ENCODE results near the gene FAM98B. TPM values are rescaled to one million over a fixed set of nuclear protein-coding genes. Genes with fewer than 3 reads are reported as not detected.

The FAM98B gene
- total and polyA plus RNA-seq, 10 donors, result 5.7 to 32.3 (median 16.4) TPM

DNA sequence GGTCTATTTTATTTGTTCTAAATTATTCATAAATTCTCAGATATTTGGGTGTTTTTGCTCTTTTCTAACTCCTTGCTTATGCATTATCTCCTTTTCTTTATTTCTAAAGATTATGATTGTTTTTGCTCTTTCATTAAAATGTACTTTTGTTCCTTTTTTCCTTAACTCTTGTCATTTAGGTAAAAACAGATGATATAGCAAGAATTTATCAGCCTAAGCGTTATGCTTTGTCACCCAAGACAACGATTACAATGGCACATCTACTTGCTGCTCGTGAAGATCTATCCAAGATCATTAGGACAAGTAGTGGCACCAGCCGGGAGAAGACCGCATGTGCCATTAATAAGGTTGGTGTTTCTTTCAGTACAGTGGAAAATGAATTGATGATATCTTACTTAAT, 27.2 kb downstream of the FAM98B start:
- no peak for DNase-seq
- H3K9me3 ChIP-seq, result no peaks in the 10 kb centered on the region
- peaks cover 0 to 15% (median 0%) of the 10 kb centered on the region in 6 donors for H3K4me1 ChIP-seq
- TF ChIP-seq POLR2A (IDR thresholded peaks at IDR 0.05) (no peak), POLR2AphosphoS5 (IDR thresholded peaks at IDR 0.05) (no peak)
- TF ChIP-seq, protein P1, sequence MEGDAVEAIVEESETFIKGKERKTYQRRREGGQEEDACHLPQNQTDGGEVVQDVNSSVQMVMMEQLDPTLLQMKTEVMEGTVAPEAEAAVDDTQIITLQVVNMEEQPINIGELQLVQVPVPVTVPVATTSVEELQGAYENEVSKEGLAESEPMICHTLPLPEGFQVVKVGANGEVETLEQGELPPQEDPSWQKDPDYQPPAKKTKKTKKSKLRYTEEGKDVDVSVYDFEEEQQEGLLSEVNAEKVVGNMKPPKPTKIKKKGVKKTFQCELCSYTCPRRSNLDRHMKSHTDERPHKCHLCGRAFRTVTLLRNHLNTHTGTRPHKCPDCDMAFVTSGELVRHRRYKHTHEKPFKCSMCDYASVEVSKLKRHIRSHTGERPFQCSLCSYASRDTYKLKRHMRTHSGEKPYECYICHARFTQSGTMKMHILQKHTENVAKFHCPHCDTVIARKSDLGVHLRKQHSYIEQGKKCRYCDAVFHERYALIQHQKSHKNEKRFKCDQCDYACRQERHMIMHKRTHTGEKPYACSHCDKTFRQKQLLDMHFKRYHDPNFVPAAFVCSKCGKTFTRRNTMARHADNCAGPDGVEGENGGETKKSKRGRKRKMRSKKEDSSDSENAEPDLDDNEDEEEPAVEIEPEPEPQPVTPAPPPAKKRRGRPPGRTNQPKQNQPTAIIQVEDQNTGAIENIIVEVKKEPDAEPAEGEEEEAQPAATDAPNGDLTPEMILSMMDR (IDR thresholded peaks at IDR 0.05 in 8 of 11, conservative IDR thresholded peaks at IDR 0.05 in 3 of 11), result no peak
- intact Hi-C loops (cut with DNase I; ENCODE audit: low total_unique reads), result no loop called here
- H3K27me3 ChIP-seq (replicated peaks in 1 of 7), result no peaks in the 10 kb centered on the region
- H3K27ac ChIP-seq, result no peak overlapping the region
- WGBS, 5 donors, result 93 to 98% (median 95%) methylated on average over 5 of the region's 5 CpGs
- H3K4me3 ChIP-seq, result no peak overlapping the region
- H3K36me3 ChIP-seq, result peaks cover 0 to 72% (median 16%) of the 10 kb centered on the region in 6 donors

DNA sequence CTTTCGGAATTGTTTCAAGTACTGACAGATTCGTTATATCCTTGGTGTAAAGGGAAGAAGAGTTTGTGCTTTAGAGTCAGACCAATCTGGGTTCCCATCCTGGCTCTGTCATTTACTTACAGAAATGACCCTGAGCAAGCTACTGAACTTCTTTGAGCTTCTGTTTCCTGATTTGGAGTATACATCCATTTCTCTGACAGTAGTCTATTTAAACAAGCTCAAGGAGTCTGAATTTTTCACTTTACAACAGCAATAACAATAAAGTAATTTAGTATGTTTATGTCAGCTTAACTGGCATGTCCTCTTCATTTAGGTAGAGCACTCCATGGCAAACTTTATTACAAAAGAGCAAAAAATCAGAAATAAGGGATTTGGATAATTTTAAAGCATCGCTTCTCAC, 27.8 kb downstream of the FAM98B start:
- intact Hi-C loops (cut with DNase I; ENCODE audit: low total_unique reads), result no loop called here
- H3K36me3 ChIP-seq, result peaks cover 0 to 72% (median 14%) of the 10 kb centered on the region in 6 donors
- H3K27me3 ChIP-seq (replicated peaks in 1 of 7), result no peaks in the 10 kb centered on the region
- 97 to 98% (median 98%) methylated on average over 3 of the region's 3 CpGs for WGBS, 5 donors
- no peak for DNase-seq
- peaks cover 0 to 15% (median 0%) of the 10 kb centered on the region in 6 donors for H3K4me1 ChIP-seq
- no peak overlapping the region for H3K4me3 ChIP-seq
- H3K27ac ChIP-seq, result no peak overlapping the region
- no peak for TF ChIP-seq POLR2AphosphoS5 (IDR thresholded peaks at IDR 0.05)
- no peak for TF ChIP-seq POLR2A (IDR thresholded peaks at IDR 0.05)
- TF ChIP-seq, protein P1 (IDR thresholded peaks at IDR 0.05 in 8 of 11, conservative IDR thresholded peaks at IDR 0.05 in 3 of 11), result no peak
- no peaks in the 10 kb centered on the region for H3K9me3 ChIP-seq

GRCh38 chr15:38482572-38482971, 28.6 kb downstream of the FAM98B start:
- peaks cover 0 to 15% (median 0%) of the 10 kb centered on the region in 6 donors for H3K4me1 ChIP-seq
- no peak for DNase-seq
- peaks cover 0 to 72% (median 11%) of the 10 kb centered on the region in 6 donors for H3K36me3 ChIP-seq
- intact Hi-C loops (cut with DNase I; ENCODE audit: low total_unique reads), result no loop called here
- H3K9me3 ChIP-seq, result no peaks in the 10 kb centered on the region
- H3K4me3 ChIP-seq, result no peak overlapping the region
- H3K27me3 ChIP-seq (replicated peaks in 1 of 7), result no peaks in the 10 kb centered on the region
- no peak overlapping the region for H3K27ac ChIP-seq
- TF ChIP-seq POLR2A (IDR thresholded peaks at IDR 0.05) (no peak), POLR2AphosphoS5 (IDR thresholded peaks at IDR 0.05) (no peak)

GRCh38 chr15:38486936-38487335, 33.0 kb downstream of the FAM98B start:
- no peak for DNase-seq
- peaks cover 0 to 7% (median 0%) of the 10 kb centered on the region in 6 donors for H3K4me1 ChIP-seq
- no peaks in the 10 kb centered on the region for H3K9me3 ChIP-seq
- no peak overlapping the region for H3K4me3 ChIP-seq
- no peak overlapping the region for H3K27ac ChIP-seq
- H3K27me3 ChIP-seq (replicated peaks in 1 of 7), result no peaks in the 10 kb centered on the region
- intact Hi-C loops (cut with DNase I; ENCODE audit: low total_unique reads), result no loop called here
- WGBS, 5 donors, result 60 to 70% (median 70%) methylated on average over 2 of the region's 2 CpGs
- peaks cover 0 to 85% (median 18%) of the 10 kb centered on the region in 6 donors for H3K36me3 ChIP-seq
- no peak for TF ChIP-seq POLR2AphosphoS5 (IDR thresholded peaks at IDR 0.05)

- intact Hi-C loops (cut with DNase I; ENCODE audit: low total_unique reads), result no loop called here
- WGBS, 5 donors, result 92 to 100% (median 98%) methylated on average over 1 of the region's 1 CpG
Measured at GRCh38 chr15:38487378-38487777, 33.5 kb downstream of the FAM98B start.

More at GRCh38 chr15:38487378-38487777, 33.5 kb downstream of the FAM98B start:
- Histone ChIP-seq H3K4me3 (no peak overlapping the region), H3K4me1 (peaks cover 0 to 7% (median 0%) of the 10 kb centered on the region in 6 donors), H3K9me3 (no peaks in the 10 kb centered on the region), H3K27me3 (replicated peaks in 1 of 7) (no peaks in the 10 kb centered on the region), H3K36me3 (peaks cover 0 to 85% (median 17%) of the 10 kb centered on the region in 6 donors), H3K27ac (no peak overlapping the region)
- DNase-seq, result no peak
- TF ChIP-seq, protein P1 (IDR thresholded peaks at IDR 0.05 in 8 of 11, conservative IDR thresholded peaks at IDR 0.05 in 3 of 11), result no peak
- TF ChIP-seq POLR2AphosphoS5 (IDR thresholded peaks at IDR 0.05) (no peak), POLR2A (IDR thresholded peaks at IDR 0.05) (no peak)

Measured in spleen (tissue), 11 donors.